ENCODE measurements around the gene ATXN7L3.

GRCh38 chr17:44210342-44211192 lies 10.9 kb upstream of the ATXN7L3 start:
- TF ChIP-seq EGR1 (IDR thresholded peaks at IDR 0.05; ENCODE audit: borderline replicate concordance in 1 of 2, low read depth in 2 of 2, low read length in 2 of 2) (peak in 1 of 2 experiments; percentile 95; a peak in 2 of 3 replicates), RELA (IDR thresholded peaks at IDR 0.05; ENCODE audit: borderline replicate concordance, partially characterized antibody) (peak; percentile 53), MTA3 (IDR thresholded peaks at IDR 0.05; ENCODE audit: borderline replicate concordance, low read length) (no peak; the same call in 1 of the 2 replicates), SRF (IDR thresholded peaks at IDR 0.05; ENCODE audit: low read depth in 2 of 2, low read length in 2 of 2) (peak in 1 of 2 experiments; percentile 55; a peak in 1 of 4 replicates), ZBTB4 (CRISPR knock-in tag; IDR thresholded peaks at IDR 0.05) (no peak), ZNF24 (IDR thresholded peaks at IDR 0.05) (no peak), USF2 (IDR thresholded peaks at IDR 0.05; ENCODE audit: borderline replicate concordance, low read depth, low read length) (no peak)
